ENCODE measurements around the gene NXNL1.
A peak's percentile ranks its signal among the peaks of the same experiment; 100 is the strongest.
"Not testable (repeated sequence)": the region's sequence is repeated elsewhere in the genome, so short reads cannot be mapped to it uniquely, and the experiment has no call there.

NXNL1 gene

GRCh38 chr19:17460372-17461230 lies at the start of gene NXNL1:
Gene NXNL1 (minus strand): TSS chr19:17460926. CDS start chr19:17460869, 57 bp downstream.
- peaks cover 19% of the 10 kb centered on the region for H3K27me3 ChIP-seq (ENCODE audit: control insufficient read depth, insufficient read depth, low read length)
- no peaks in the 10 kb centered on the region for H3K36me3 ChIP-seq (ENCODE audit: control insufficient read depth, insufficient read depth, low read length)
- no peaks in the 10 kb centered on the region for H3K4me1 ChIP-seq (ENCODE audit: control insufficient read depth, insufficient read depth, low read length)
- no peak within 1 kb of the TSS for H3K4me3 ChIP-seq (ENCODE audit: low read depth, low read length)
- no peak within 1 kb of the TSS for H3K9ac ChIP-seq (ENCODE audit: low read depth, low read length)
- no peaks in the 10 kb centered on the region for H3K9me3 ChIP-seq (ENCODE audit: control insufficient read depth, insufficient read depth, low read length)

GRCh38 chr19:17508558-17508933 lies 47.8 kb upstream of the NXNL1 start:
- H3K9me3 ChIP-seq (ENCODE audit: control insufficient read depth, insufficient read depth, low read length); H3K9ac ChIP-seq (ENCODE audit: low read depth, low read length); H3K4me1 ChIP-seq (ENCODE audit: control insufficient read depth, insufficient read depth, low read length); H3K4me3 ChIP-seq (ENCODE audit: low read depth, low read length); H3K36me3 ChIP-seq (ENCODE audit: control insufficient read depth, insufficient read depth, low read length); H3K27me3 ChIP-seq (ENCODE audit: control insufficient read depth, insufficient read depth, low read length): not testable (repeated sequence)

- Histone ChIP-seq H3K9me3 (ENCODE audit: control insufficient read depth, insufficient read depth, low read length) (no peaks in the 10 kb centered on the region), H3K36me3 (ENCODE audit: control insufficient read depth, insufficient read depth, low read length) (no peaks in the 10 kb centered on the region), H3K9ac (ENCODE audit: low read depth, low read length) (no peak overlapping the region), H3K4me1 (ENCODE audit: control insufficient read depth, insufficient read depth, low read length) (no peaks in the 10 kb centered on the region), H3K27me3 (ENCODE audit: control insufficient read depth, insufficient read depth, low read length) (no peaks in the 10 kb centered on the region), H3K4me3 (ENCODE audit: low read depth, low read length) (no peak overlapping the region)
Measured at GRCh38 chr19:17506745-17507144, 46.0 kb upstream of the NXNL1 start.

- Histone ChIP-seq H3K9ac (ENCODE audit: low read depth, low read length) (no peak overlapping the region), H3K27me3 (ENCODE audit: control insufficient read depth, insufficient read depth, low read length) (no peaks in the 10 kb centered on the region), H3K9me3 (ENCODE audit: control insufficient read depth, insufficient read depth, low read length) (no peaks in the 10 kb centered on the region), H3K4me1 (ENCODE audit: control insufficient read depth, insufficient read depth, low read length) (no peaks in the 10 kb centered on the region), H3K36me3 (ENCODE audit: control insufficient read depth, insufficient read depth, low read length) (no peaks in the 10 kb centered on the region), H3K4me3 (ENCODE audit: low read depth, low read length) (no peak overlapping the region)
Measured at GRCh38 chr19:17505223-17505622, 44.5 kb upstream of the NXNL1 start.

GRCh38 chr19:17504456-17504855 lies 43.7 kb upstream of the NXNL1 start:
- H3K9ac ChIP-seq (ENCODE audit: low read depth, low read length) = no peak overlapping the region
- no peaks in the 10 kb centered on the region for H3K9me3 ChIP-seq (ENCODE audit: control insufficient read depth, insufficient read depth, low read length)
- H3K27me3 ChIP-seq (ENCODE audit: control insufficient read depth, insufficient read depth, low read length) = no peaks in the 10 kb centered on the region
- H3K4me3 ChIP-seq (ENCODE audit: low read depth, low read length) = no peak overlapping the region
- H3K4me1 ChIP-seq (ENCODE audit: control insufficient read depth, insufficient read depth, low read length) = peaks cover 2% of the 10 kb centered on the region
- H3K36me3 ChIP-seq (ENCODE audit: control insufficient read depth, insufficient read depth, low read length) = no peaks in the 10 kb centered on the region

GRCh38 chr19:17504030-17504429 lies 43.3 kb upstream of the NXNL1 start:
- Histone ChIP-seq H3K9ac (ENCODE audit: low read depth, low read length) (no peak overlapping the region), H3K9me3 (ENCODE audit: control insufficient read depth, insufficient read depth, low read length) (no peaks in the 10 kb centered on the region), H3K4me3 (ENCODE audit: low read depth, low read length) (no peak overlapping the region), H3K36me3 (ENCODE audit: control insufficient read depth, insufficient read depth, low read length) (no peaks in the 10 kb centered on the region), H3K27me3 (ENCODE audit: control insufficient read depth, insufficient read depth, low read length) (no peaks in the 10 kb centered on the region), H3K4me1 (ENCODE audit: control insufficient read depth, insufficient read depth, low read length) (peaks cover 2% of the 10 kb centered on the region)

- Histone ChIP-seq H3K9me3 (ENCODE audit: control insufficient read depth, insufficient read depth, low read length) (no peaks in the 10 kb centered on the region), H3K4me1 (ENCODE audit: control insufficient read depth, insufficient read depth, low read length) (peaks cover 2% of the 10 kb centered on the region), H3K27me3 (ENCODE audit: control insufficient read depth, insufficient read depth, low read length) (no peaks in the 10 kb centered on the region), H3K4me3 (ENCODE audit: low read depth, low read length) (no peak overlapping the region), H3K36me3 (ENCODE audit: control insufficient read depth, insufficient read depth, low read length) (no peaks in the 10 kb centered on the region), H3K9ac (ENCODE audit: low read depth, low read length) (no peak overlapping the region)
Measured at GRCh38 chr19:17503240-17503639, 42.5 kb upstream of the NXNL1 start.

GRCh38 chr19:17500447-17501198 lies 39.9 kb upstream of the NXNL1 start:
- peaks cover 2% of the 10 kb centered on the region for H3K4me1 ChIP-seq (ENCODE audit: control insufficient read depth, insufficient read depth, low read length)
- no peaks in the 10 kb centered on the region for H3K27me3 ChIP-seq (ENCODE audit: control insufficient read depth, insufficient read depth, low read length)
- H3K9me3 ChIP-seq (ENCODE audit: control insufficient read depth, insufficient read depth, low read length) = no peaks in the 10 kb centered on the region
- H3K36me3 ChIP-seq (ENCODE audit: control insufficient read depth, insufficient read depth, low read length) = no peaks in the 10 kb centered on the region
- H3K4me3 ChIP-seq (ENCODE audit: low read depth, low read length) = no peak overlapping the region
- no peak overlapping the region for H3K9ac ChIP-seq (ENCODE audit: low read depth, low read length)

GRCh38 chr19:17499648-17500446 lies 39.1 kb upstream of the NXNL1 start:
- peaks cover 2% of the 10 kb centered on the region for H3K4me1 ChIP-seq (ENCODE audit: control insufficient read depth, insufficient read depth, low read length)
- H3K27me3 ChIP-seq (ENCODE audit: control insufficient read depth, insufficient read depth, low read length) = no peaks in the 10 kb centered on the region
- H3K36me3 ChIP-seq (ENCODE audit: control insufficient read depth, insufficient read depth, low read length) = no peaks in the 10 kb centered on the region
- no peaks in the 10 kb centered on the region for H3K9me3 ChIP-seq (ENCODE audit: control insufficient read depth, insufficient read depth, low read length)
- H3K9ac ChIP-seq (ENCODE audit: low read depth, low read length) = no peak overlapping the region
- no peak overlapping the region for H3K4me3 ChIP-seq (ENCODE audit: low read depth, low read length)

- H3K27me3 ChIP-seq (ENCODE audit: control insufficient read depth, insufficient read depth, low read length); H3K4me3 ChIP-seq (ENCODE audit: low read depth, low read length); H3K9ac ChIP-seq (ENCODE audit: low read depth, low read length); H3K36me3 ChIP-seq (ENCODE audit: control insufficient read depth, insufficient read depth, low read length); H3K4me1 ChIP-seq (ENCODE audit: control insufficient read depth, insufficient read depth, low read length); H3K9me3 ChIP-seq (ENCODE audit: control insufficient read depth, insufficient read depth, low read length): not testable (repeated sequence)
Measured at GRCh38 chr19:17499025-17499424, 38.3 kb upstream of the NXNL1 start.

- Histone ChIP-seq H3K27me3 (ENCODE audit: control insufficient read depth, insufficient read depth, low read length) (no peaks in the 10 kb centered on the region), H3K9me3 (ENCODE audit: control insufficient read depth, insufficient read depth, low read length) (no peaks in the 10 kb centered on the region), H3K36me3 (ENCODE audit: control insufficient read depth, insufficient read depth, low read length) (no peaks in the 10 kb centered on the region), H3K4me3 (ENCODE audit: low read depth, low read length) (peak overlapping the region; percentile 43), H3K9ac (ENCODE audit: low read depth, low read length) (no peak overlapping the region), H3K4me1 (ENCODE audit: control insufficient read depth, insufficient read depth, low read length) (peaks cover 2% of the 10 kb centered on the region)
Measured at GRCh38 chr19:17497149-17497798, 36.5 kb upstream of the NXNL1 start.
